Measurements from ENCODE around the gene GPRIN1.
"Not testable (repeated sequence)": the region's sequence is repeated elsewhere in the genome, so short reads cannot be mapped to it uniquely, and the experiment has no call there.

GPRIN1 gene

DNA sequence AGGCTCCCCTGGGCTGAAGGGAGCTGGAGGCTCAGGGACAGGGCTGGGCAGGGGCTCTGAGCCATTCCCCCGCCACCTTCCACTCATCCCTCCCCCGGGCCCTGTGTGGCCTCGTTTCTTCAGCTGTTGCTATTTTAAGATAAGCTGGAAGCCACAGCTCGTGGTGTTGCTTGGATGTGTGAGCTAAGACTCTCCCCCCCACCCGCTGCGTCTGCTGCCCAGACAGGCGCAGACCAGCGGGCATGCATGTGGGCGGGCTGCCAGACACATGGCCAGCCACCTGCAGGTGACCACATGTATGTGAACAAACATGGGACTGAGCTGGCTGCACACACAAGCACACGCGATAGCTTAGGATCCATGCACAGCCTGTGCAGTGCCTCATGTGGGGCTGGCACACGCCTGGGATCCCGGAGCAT lies 11.7 kb upstream of the GPRIN1 start:
- no peak for DNase-seq

DNA sequence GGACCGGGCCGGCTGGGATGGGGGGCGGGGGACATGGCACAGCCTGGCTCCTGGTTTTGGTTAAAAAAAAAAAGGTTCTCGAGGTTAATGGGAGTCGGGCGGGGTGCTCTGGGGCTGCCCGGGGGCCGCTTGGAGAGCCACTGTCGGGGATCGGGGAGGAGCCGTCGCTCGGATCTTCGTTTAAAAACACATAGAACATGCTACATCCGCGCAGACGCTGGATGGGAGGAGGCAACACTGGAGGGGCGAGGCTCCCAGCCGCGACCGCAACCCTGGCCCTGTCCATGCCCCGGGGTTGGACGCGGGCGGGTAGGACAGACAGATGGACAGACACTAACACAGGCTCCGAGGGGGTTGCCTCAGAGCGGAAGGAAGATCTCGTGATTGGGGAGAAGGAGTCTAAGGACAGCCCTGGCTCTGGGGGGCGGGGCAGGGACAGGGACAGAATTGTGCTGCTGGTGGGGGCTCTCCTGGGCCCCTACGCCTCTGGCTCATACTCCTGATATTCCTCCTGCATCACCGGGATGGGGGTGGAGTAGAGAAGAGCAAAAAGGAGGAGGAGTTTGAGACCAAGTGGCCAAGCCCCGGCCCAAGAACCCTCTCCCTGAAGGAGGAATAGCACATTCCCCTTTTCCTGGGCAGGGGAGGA lies 10.5 kb upstream of the GPRIN1 start:
- no peak for DNase-seq

DNA sequence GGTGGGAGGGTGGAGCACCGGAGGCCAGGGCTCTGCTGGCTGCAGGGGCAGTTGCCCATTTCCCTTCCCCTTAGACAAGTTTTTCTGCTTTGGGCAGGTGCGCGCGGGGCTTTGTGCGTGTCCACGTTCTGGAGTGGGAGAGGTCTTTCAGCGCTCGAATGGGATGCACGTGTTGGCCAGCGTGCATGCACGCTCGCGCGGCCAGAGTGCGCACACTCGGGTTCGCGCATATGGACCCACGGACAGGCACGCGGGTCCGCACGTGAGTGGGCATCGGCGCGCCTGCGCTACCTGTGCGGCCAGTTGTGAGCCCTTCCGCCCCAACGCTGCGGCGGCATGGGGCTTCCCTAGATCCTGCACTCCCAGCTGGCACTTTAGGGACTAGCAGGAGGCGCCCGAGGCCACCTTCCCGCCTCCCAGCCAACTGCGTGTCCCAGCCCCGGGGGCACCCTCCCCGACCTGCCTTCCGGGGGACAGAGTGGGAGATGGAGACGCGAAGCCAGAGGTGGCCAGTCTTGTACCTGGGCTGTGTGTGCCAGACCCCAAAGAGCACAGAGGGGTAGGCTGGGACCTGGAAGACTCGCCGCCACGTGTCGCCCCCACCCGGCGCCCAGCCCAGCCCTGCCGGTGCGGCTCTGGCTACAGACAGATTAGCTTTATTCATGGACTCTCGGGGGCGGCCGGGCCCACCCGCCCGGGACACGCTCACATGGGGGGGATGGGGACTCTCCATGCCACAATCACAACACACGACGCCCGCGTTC lies 9.8 kb upstream of the GPRIN1 start:
- no peak for DNase-seq

DNA sequence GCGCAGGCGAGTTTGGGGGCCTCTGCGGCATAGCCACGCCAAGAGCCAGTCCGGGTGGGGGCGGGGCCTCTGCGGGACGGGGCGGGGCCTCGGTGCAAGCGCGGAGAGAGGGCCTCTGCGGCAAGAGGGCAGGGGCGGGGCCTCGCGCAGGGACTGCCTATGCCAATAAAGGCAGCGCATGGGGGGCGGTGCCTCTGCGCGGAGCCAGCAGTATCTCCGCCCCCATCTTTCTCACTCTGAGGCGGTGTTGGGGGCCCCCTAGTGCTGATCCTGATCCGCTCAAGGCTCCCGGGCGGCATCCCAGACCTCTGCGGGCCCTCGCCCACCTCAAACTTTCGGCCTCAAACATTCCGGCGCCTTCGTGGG lies 9.2 kb upstream of the GPRIN1 start:
- DNase-seq: peak; percentile 88

DNA sequence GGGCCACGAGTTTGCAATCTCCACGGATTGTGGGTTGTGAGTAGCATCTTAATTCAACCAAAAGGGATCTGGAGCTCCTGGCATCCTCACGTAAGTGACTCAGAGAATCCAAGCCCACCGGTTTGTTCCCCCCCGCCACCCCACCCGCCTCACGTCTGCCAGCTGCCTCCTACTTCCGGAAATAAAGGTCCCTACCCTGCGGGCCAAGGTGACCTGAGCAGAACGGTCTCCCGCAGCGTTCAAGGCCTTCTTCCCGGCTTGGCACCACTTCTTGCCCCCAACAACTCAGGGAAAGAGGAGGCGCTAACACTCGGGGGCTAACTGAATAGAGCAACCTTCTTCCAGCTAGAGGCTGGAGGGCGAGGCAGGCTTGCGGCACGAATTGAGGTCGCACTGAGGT lies 8.8 kb upstream of the GPRIN1 start:
- no peak for DNase-seq

DNA sequence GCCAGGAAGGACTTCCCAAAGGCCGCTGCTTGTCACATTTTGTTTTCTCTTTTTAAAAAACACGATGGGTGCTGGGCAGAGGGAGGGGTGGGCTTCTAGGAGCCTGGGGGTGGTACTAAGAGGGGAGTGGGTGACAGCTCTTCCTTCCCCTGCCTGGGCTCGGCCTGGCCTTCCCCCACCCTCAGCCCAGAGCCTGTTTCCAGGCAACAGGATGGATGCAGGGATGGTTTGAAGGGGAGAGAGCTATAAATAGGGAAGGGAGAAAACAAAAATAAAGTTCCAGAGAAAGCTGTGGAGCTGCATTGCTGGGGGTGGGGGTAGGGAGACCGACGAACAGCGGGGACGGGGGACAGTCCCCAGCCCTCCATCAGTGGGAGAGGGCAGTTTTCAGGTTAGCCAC lies 6.6 kb upstream of the GPRIN1 start:
- DNase-seq: no peak

DNA sequence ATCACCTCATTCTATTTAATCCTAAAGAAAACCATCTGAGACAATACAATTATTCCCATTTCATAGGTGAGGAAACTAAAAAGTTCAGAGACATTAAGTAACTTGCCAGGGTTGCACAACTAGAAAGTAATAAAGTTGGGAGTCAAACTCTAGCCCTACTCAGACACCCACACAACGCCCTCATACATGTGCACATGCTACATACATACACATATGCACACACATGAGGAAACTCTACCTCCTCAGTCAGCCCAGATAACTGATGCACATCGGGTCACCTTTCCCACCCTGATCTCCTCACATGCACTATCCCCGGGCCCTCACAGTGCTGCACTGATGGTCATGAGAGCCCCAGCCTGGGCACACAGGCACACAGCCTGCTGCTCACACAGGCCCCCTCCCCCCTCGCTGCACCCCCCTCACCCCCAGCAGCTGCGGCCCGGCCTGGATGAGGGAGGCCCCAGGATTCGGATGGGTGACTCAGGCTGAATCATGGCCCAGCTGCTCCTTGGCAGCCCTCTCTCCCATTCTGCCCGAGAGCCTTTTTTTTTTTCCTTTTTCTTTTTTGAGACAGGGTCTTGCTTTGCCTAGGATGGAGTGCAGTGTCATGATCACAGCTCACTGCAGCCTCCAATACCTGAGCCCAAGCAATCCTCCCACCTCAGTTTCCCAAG lies 5.0 kb upstream of the GPRIN1 start:
- DNase-seq: no peak

DNA sequence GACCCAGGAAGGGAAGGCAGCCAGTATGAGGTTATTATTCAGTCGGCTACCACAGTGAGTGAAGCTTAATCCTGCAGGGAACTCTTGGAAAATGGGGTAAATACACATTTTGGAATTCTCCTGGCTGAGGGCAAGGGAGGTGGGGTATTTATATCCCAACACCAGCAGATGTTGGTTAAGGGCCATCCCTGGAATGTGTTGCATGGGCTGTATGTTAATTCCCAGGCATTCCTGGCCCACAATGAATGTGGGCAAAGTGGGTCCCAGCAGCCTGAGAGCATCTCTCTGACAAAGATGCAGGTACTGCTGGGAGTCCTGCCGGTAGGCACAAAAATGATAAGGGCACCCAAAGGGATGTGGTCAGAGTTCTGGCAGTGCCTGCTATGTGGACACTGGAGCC lies 2.9 kb upstream of the GPRIN1 start:
- no peak for DNase-seq

DNA sequence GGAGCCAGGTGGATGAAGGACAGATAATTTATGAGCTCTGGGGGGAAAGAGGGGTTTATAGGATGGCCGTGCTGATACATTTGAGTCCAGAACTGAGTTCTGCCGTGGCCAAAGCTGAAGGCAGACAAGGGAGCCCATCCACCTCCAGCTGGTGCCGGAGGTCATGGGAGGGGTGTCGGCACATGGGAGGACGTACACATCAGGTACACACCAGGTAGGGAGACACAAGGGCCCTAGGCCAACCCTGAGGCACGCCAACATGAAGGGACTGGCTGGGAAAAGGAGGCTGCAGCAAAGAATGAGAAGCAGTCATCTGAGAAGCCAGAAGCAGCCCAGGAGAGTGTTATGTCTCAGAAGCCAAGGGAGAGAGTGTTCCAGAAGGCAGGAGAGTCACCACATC lies 2.1 kb upstream of the GPRIN1 start:
- no peak for DNase-seq

DNA sequence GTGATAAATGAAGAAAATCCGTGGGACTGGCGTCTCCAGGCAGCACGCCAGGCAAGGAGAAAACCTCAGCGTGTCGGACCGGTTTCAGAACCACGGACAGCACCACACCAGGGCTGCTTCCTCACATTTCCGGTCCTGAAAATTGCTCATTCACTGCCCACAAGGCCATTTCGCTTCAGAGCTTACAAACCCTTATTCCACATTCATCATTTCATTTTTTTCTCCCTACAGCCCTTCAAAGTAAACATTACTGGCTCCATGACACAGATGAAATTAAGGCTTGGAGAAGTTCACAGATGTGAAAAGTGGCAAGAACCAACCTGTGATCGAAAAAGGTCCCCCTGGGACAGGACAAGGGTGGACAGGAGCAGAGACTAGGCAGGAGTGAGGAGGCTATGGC lies 1.5 kb upstream of the GPRIN1 start:
- DNase-seq: peak; percentile 68

DNA sequence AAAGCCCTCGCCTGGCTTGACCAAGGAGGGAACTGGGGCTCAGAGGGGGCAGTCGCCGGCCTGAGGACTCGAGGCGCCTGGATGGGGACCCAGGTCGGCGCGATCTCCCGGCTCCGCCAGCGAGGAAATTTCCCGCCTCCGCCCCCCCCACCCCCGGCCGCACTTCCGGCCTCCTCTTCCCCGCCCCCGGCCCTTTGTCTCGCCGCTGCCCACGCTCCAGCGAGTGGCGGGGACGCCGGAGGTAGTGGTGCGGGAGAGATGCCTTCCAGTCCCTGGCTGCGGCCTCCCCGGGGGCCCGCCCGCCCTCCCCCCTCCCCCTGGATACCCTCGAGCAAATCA lies 448 bp upstream of the GPRIN1 start:
- DNase-seq: no peak

DNA sequence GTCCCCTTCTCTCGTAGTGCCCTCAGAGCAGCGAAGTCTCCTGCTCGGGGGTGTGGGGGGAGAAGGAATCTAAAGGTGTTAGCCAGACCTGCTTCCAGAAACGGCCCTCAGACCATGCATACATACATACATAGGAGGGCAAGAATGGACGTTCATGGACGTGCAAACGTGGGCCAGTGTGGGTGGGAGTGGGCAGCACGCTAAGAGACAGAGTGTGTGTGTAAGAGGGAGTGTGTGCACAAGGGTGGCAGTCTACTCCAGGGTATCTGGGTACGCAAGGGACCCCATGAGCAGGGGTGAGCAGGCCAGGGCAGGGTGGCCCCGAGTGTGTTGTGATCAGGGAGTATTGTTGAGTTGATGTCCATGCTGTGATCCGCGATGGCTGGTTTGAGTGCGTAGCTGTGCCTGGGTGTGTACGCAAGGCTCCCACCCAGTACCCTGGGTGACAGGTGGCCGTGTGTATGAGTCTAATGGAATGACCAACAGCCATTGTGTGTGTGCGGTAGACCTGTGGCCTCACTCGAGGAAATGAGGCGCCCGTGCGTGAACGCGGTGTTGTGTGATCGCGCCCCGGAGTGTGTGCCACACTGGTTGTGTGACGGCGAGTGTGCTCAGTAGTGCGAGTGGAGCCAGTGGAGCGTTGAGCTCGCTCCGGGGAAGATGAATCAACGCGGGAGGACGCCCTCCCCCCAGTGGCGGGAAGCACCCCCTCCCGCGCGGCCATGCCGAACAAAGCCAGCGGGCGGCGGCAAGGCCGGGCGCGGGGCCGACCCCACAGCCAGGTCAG lies 826 bp downstream of the GPRIN1 start:
- no peak for DNase-seq

DNA sequence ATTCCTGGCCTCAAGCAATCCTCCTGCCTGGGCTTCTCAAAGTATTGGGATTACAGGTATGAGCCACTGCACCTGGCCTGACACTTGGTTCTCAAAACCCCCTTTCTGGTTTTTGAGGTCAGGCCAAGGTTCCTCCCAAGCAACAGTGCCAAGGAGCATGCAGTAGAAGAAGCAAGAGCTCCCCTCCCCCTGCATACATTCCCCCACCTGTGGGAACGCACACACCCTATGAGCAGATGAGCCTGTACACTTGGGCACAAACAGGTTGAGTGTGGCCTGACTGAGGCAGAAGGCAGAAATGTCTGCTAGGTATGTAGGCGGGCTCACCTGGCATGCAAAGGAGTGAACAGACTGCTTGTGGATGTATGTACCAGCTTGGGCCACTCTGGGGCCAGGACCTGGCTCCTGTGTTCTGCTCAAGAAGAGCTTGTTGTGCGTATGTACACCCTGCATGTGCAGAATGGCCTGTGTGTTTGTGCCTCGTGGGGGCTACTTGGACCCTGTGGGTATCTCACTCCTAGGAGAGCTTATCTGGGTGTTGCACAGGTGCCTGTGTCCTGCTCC lies 1.7 kb downstream of the GPRIN1 start:
- no peak for DNase-seq

DNA sequence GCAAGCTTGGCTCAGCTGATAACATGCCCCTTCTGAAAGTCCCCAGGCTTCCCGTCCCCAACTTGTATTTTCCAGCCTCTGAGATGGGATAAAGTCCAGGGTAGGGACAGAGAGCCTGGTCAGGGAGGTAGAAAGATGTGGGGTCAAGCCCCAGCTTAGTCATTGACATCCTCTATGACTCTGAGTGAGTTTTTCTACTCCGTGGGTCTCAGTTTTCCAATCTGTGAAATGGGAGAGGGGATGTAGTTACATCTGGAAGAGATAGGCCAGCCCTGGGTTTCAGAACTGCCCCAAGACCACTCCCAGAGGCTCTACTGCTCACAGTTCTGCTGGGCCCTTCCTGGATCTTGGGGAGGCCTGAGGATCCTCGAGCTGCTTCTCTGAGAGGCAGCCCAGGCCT lies 3.1 kb downstream of the GPRIN1 start:
- no peak for DNase-seq

DNA sequence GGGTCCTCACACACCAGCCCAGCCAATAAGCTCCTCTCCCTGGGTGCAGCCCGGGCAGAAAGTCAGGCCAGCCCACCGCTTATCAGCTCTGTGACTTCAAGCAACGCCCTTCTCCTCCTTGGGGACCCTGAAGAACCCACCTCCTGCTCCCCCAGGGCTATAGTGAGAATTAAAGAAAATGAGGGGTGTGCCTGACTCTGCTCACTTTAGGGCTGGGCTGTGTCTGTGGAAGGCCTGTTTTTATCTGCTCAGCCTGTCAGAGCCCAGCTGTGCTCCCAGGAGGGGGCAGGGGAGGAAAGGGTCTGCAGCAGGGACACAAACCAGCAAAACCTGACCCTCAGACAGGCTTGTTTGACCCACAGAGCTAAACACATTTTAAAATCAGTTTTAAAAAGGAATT lies 3.9 kb downstream of the GPRIN1 start:
- DNase-seq: no peak

DNA sequence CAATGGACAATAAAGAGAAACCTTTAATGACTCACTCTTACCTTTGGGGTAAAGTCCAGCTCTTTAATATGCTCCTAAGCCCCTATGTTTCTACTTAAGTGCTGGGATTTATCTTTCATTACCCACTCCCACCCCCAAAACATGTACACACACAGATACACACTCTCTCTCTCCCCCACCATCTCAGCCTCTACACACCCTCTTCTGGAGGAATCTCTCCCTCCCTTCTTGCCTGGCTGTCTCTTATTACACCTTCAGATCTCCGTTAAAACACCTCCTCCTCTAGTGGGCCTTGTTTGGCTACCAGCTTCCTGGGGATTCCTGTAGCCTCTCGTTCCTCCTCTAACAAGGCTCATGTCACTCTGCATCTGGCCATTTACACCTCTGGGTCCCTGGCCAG lies 6.9 kb downstream of the GPRIN1 start:
- no peak for DNase-seq

DNA sequence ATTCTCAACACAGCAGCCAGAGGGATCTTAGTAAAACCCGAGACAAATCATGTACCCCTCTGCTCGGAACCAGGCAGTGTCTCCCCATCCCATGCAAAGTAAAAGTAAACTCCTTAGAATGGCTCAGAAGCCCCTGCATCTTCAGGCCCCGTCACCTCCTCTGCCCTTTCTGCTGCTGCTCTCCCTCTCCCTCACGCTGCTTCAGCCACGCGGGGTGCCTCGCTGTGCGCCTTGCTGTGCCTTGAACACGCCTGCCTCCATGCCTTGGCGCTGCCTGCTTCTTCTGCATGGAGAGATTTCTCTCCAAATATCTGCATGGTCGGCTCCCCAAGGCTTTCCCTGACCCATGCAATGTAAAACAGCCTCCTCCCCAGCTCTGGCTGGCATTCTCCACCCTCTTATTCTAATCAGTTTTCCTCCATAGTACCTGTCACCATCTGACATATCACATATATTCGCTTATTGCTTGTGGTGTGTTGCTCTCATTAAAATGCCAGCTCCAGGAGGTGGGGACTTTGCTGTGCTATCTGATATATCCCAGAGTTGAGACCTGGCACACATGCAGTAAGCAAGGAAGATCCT lies 8.0 kb downstream of the GPRIN1 start:
- no peak for DNase-seq

DNA sequence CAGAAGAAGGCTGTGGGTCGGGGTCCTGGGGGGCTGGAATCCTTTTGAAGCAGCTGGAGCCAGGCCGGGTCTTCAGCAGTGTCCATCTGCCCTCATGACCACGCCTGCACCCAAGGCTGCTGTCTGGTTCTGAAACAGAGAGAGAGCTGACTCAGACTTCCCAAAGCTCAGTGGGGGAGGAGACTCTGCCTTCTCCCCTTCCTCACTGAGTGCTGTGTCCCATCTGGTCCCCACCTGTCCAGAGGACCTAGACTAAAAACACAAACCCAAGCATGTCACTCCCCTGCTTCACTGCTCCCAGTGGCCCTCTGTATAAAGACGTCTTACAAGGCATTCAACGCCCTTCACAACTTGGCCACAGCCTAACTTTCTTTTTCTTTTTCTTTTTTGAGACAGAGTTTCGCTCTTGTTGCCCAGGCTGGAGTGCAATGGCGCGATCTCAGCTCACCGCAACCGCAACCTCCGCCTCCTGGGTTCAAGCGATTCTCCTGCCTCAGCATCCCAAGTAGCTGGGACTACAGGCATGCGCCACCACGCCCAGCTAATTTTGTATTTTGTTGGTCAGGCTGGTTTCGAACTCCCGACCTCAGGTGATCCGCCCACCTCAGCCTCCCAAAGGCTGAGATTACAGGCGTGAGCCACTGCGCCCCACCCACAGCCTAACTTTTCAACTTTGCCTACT lies 10.1 kb downstream of the GPRIN1 start:
- DNase-seq: not testable (repeated sequence)

DNA sequence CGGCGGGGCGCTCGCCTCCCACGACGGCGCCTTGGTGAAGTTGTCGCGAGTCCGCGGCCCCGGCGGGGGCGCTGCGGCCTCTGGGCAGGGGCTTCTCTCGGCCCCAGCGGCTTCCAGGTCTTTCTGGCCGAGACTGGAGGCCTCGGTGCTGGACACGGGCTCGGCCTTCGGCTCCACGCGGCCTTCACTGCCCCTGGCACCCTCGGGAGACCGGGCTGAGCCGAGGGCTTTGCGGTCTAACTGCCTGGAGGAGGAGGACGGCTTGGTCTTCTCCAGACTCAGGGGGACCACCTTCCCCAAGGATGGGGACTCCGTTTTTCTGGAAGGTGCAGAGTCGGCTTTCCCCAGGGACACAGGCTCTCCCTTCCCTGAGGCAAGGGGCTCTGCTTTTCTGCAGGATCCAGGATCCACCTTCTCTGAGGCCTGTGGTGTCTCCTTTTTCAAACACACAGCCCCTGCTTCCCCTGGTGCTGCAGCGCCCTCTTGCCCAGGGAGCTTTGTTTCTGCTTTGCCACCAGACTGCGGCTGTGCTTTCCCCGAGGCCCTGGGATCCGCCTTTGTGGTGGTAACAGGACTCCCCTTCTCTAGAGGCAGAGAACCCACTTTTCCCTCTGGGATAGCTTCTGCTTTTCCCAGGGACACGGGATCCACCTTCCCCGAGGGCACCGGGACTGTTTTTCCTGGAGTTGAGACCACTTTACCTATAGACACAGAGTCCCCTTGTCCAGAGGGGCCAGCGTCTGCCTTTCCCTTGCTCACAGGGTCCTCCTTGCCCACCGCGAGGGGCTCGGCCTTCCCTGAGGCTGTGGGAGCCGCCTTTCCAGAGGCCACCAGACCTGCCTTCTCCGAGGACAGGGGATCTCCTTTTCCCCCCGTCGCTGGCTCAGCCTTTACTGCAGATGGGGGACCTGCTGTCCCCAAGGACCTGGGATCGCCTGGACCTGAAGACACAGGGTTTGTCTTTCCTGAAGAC lies 12.3 kb downstream of the GPRIN1 start:
- DNase-seq: no peak

DNA sequence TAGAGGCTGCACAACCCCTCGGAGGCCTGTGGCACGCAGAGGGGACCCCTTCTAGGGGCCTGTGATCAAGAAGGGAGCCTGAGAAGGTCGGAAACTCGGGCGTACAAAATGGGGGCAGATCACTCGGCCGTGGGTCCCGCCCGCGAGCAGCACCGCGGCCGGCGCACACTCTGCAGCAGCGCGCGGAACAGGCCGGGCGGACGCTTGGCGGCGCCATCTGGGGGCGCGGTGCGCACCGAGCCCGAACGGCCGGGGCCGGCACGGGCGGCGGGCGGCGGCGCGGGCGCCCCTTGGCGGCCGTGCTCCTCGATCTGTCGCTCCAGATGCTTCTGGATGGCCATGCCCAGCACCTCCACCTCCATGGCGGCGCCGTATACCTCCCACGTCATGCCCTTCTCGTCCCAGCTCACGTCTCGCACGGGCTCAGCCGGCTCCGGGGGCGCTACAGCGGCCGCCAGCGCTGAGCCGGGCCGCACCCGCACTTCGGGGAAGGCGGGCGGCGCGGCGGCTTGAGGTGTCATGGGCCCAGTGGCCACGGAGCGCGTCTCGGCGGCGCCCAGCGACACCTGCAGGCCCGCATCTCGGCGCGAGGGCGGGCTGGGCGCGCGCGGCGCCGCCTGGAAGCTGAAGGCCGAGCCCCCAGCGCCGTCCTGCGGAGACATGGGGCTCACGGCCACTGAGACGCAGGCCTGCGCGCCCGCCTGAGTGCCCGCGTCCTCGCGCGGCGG lies 13.1 kb downstream of the GPRIN1 start:
- DNase-seq: peak; percentile 84
